PC-3 (cell line): ENCODE data around the gene SIDT2. TPM values are rescaled to one million over a fixed set of nuclear protein-coding genes. Genes with fewer than 3 reads are reported as not detected.

ENCODE experiments used
- ATAC-seq: fragments of 200-7000 bp; cut with Tn5 transposase; 2 replicates; pipeline ENCODE4 v1.9.1; 2020; ENCODE audit warnings: mild to moderate bottlenecking, moderate library complexity
- BruUV-seq: library from RNA; stranded (reverse); fragments of 400-500 nt; replicated peaks from 2 replicates; lab custom pipeline; 2021; lab: Mats Ljungman, UMichigan
- CTCF ChIA-PET: fragments of 300-600 bp; sonication (Branson Sonifier 250); formaldehyde crosslinking; loops from one replicate; lab custom pipeline; 2022; ENCODE audit warnings: antibody characterized with exemption; lab: Charles Lee
- POLR2A ChIA-PET: fragments of 300-600 bp; sonication (Branson Sonifier 250); formaldehyde crosslinking; loops from one replicate; lab custom pipeline; 2022; ENCODE audit warnings: antibody characterized with exemption; ENCODE audit not compliant: unreplicated experiment; lab: Charles Lee
- DNase-seq: peaks from one replicate; pipeline ENCODE4 v3.0.0-alpha.2; 2015
- H2AFZ ChIP-seq: fragments of 300-600 bp; sonication (generic); 2 replicates; pipeline ENCODE4 v1.6.0; 2016; ENCODE audit warnings: antibody characterized with exemption, low read length
- H3F3A ChIP-seq: fragments of 300-600 bp; sonication (generic); one replicate; pipeline ENCODE4 v1.6.0; 2017; ENCODE audit warnings: antibody characterized with exemption, low read length, control low read depth, mild to moderate bottlenecking; ENCODE audit not compliant: unreplicated experiment
- H3K27ac ChIP-seq: fragments of 300-600 bp; sonication (generic); 2 replicates; pipeline ENCODE4 v1.5.1; 2016; ENCODE audit warnings: mild to moderate bottlenecking, low read length
- H3K27me3 ChIP-seq: fragments of 300-600 bp; sonication (generic); 2 replicates; pipeline ENCODE4 v1.6.1; 2016; ENCODE audit warnings: low read length, mixed read lengths
- H3K36me3 ChIP-seq: fragments of 300-600 bp; sonication (generic); 2 replicates; pipeline ENCODE4 v1.6.1; 2016; ENCODE audit warnings: low read depth, mixed run types, low read length, mixed read lengths
- H3K4me1 ChIP-seq: fragments of 300-600 bp; sonication (generic); 2 replicates; pipeline ENCODE4 v1.5.1; 2016; ENCODE audit warnings: low read length; ENCODE audit not compliant: insufficient read depth
- H3K4me2 ChIP-seq: fragments of 300-600 bp; sonication (generic); 2 replicates; pipeline ENCODE4 v1.6.0; 2016; ENCODE audit warnings: low read length
- H3K4me3 ChIP-seq: fragments of 300-600 bp; sonication (generic); 2 replicates; pipeline ENCODE4 v1.5.1; 2016; ENCODE audit warnings: mild to moderate bottlenecking, low read length, mixed read lengths
- H3K79me2 ChIP-seq: fragments of 300-600 bp; sonication (generic); 2 replicates; pipeline ENCODE4 v1.6.1; 2017; ENCODE audit warnings: low read length, mixed read lengths
- H3K9ac ChIP-seq: fragments of 300-600 bp; sonication (generic); 2 replicates; pipeline ENCODE4 v1.6.0; 2016; ENCODE audit warnings: mild to moderate bottlenecking, low read length
- H3K9me2 ChIP-seq: fragments of 300-600 bp; sonication (generic); replicated peaks from 2 replicates; pipeline ENCODE4 v1.6.1; 2016; ENCODE audit warnings: mixed run types, low read length, mixed read lengths
- H3K9me3 ChIP-seq: fragments of 300-600 bp; sonication (generic); 2 replicates; pipeline ENCODE4 v1.6.1; 2016; ENCODE audit warnings: low read length, mixed read lengths
- H4K20me1 ChIP-seq: fragments of 300-600 bp; sonication (generic); 2 replicates; pipeline ENCODE4 v1.6.1; 2016; ENCODE audit warnings: low read length, mixed read lengths
- EZH2 ChIP-seq: fragments of 300-600 bp; sonication (generic); IDR thresholded peaks from one replicate; pipeline ENCODE4 v1.6.1; 2017; ENCODE audit warnings: antibody characterized with exemption, mild to moderate bottlenecking, low read length; ENCODE audit not compliant: unreplicated experiment
- EZH2phosphoT487 ChIP-seq: fragments of 300-600 bp; sonication (generic); IDR thresholded peaks from 2 replicates; pipeline ENCODE4 v1.6.1; 2018; ENCODE audit warnings: mild to moderate bottlenecking, antibody characterized with exemption, low read length, borderline replicate concordance
- intact Hi-C: fragments of 100-400 bp; cut with micrococcal nuclease; formaldehyde crosslinking; loops from 2 replicates; pipeline ENCODE4 v1.9.0; 2023
- total RNA-seq: library from RNA; depleted of rRNA; stranded (reverse); fragments of >200 nt; gene quantifications from 2 replicates; pipeline ENCODE4 v1.2.3, GENCODE V29; 2014
- TF ChIP-seq, protein P1 (sequence below): fragments of 300-600 bp; sonication (generic); conservative IDR thresholded peaks from 2 replicates; pipeline ENCODE4 v1.5.1; 2017; ENCODE audit warnings: antibody characterized with exemption, low read depth, mild to moderate bottlenecking, low read length

SIDT2 gene
- total RNA-seq, 1 experiment from 2014 or later = 13.6 TPM

- TF ChIP-seq, protein P1, sequence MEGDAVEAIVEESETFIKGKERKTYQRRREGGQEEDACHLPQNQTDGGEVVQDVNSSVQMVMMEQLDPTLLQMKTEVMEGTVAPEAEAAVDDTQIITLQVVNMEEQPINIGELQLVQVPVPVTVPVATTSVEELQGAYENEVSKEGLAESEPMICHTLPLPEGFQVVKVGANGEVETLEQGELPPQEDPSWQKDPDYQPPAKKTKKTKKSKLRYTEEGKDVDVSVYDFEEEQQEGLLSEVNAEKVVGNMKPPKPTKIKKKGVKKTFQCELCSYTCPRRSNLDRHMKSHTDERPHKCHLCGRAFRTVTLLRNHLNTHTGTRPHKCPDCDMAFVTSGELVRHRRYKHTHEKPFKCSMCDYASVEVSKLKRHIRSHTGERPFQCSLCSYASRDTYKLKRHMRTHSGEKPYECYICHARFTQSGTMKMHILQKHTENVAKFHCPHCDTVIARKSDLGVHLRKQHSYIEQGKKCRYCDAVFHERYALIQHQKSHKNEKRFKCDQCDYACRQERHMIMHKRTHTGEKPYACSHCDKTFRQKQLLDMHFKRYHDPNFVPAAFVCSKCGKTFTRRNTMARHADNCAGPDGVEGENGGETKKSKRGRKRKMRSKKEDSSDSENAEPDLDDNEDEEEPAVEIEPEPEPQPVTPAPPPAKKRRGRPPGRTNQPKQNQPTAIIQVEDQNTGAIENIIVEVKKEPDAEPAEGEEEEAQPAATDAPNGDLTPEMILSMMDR = peak; percentile 37; the same call in 1 of the 2 replicates
- no peak for TF ChIP-seq EZH2
- no peaks in the 10 kb centered on the region for H3K9me2 ChIP-seq
- H4K20me1 ChIP-seq = no peaks in the 10 kb centered on the region
- no peaks in the 10 kb centered on the region for H3K27me3 ChIP-seq
- H2AFZ ChIP-seq = no peak overlapping the region
- H3K9me3 ChIP-seq = no peaks in the 10 kb centered on the region
- no peaks in the 10 kb centered on the region for H3K79me2 ChIP-seq
- ATAC-seq (peak; percentile 78), DNase-seq (peak; percentile 82)
- CTCF ChIA-PET = interaction anchor here (0.5 to 1.1 kb wide), 4 partner anchors 41 to 1567 kb away, joined by 3 to 9 read pairs (median 4); no protein-coding TSS in a partner anchor
- H3K4me1 ChIP-seq = peaks cover 14% of the 10 kb centered on the region
- no peak overlapping the region for H3K9ac ChIP-seq
- POLR2A ChIA-PET = interaction anchor here (0.6 kb wide), 1 partner anchor 36 kb away, joined by 3 read pairs; no protein-coding TSS in a partner anchor
- H3K4me3 ChIP-seq = no peak overlapping the region
- no TSS peak for BruUV-seq
- H3F3A ChIP-seq = peaks cover 6% of the 10 kb centered on the region
- peak overlapping the region; percentile 45 for H3K4me2 ChIP-seq
- intact Hi-C loops = no loop called here
- H3K27ac ChIP-seq = peak overlapping the region; percentile 25
- peaks cover 45% of the 10 kb centered on the region; the same call in 1 of the 2 replicates for H3K36me3 ChIP-seq
These were observed 43.4 kb downstream of the SIDT2 start for GRCh38 chr11:117221775-117222517.

DNA sequence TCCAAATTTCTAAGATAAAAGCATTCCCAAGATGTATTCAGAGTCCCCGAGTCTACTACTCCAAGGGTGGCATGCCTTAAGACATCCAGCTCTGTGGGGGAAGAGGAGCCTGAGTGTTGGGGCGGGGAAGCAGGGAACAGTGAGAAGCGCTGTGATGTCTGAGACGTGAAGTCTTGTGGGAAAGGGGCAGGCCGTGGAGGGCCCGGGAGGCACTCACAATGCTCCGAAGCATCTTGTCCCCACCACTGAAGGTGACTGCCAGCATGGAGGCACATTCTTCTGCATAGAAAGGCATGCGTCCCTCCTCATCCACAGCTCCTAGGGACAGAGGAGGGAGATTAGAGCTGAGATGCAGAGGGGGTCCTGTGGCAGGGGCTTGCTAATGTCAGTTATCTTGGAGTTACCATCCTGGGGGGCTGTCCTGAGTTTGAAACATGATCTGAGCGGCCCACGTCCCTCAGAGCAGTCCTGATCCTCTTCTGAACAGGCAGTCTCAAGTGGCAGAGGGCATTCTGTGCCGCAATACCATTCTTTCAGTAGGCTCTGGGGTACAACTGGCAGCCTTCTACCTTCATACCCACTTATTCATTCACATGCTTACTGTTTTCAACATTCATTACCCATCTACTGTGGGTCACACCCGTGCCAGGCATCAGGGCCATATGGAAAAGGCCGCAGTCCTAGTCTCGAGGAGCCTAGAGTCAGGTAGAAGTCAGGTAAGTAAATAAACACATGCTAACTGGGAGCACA is 44.6 kb downstream of the SIDT2 start:
- Histone ChIP-seq H3K27me3 (no peaks in the 10 kb centered on the region), H3K79me2 (no peaks in the 10 kb centered on the region), H3K4me1 (peaks cover 14% of the 10 kb centered on the region), H3K36me3 (peaks cover 38% of the 10 kb centered on the region; the same call in 1 of the 2 replicates), H4K20me1 (no peaks in the 10 kb centered on the region), H3K9me3 (no peaks in the 10 kb centered on the region), H3K9me2 (no peaks in the 10 kb centered on the region), H3K4me3 (no peak overlapping the region), H3F3A (peaks cover 6% of the 10 kb centered on the region), H3K9ac (no peak overlapping the region), H3K4me2 (no peak overlapping the region), H3K27ac (no peak overlapping the region), H2AFZ (no peak overlapping the region)
- intact Hi-C loops = no loop called here
- ATAC-seq (no peak), DNase-seq (no peak)
- no TSS peak for BruUV-seq
- CTCF ChIA-PET = interaction anchor here (0.6 kb wide), 1 partner anchor 43 kb away, joined by 6 read pairs; no protein-coding TSS in a partner anchor
- POLR2A ChIA-PET = no interaction called here
- TF ChIP-seq, protein P1 = no peak
- TF ChIP-seq EZH2phosphoT487 = no peak
- no peak for TF ChIP-seq EZH2
